Parathyroid adenoma (tissue), 2 donors: ENCODE results near the gene DCK.

ENCODE experiments used
- H2AFZ ChIP-seq: fragments of 300-600 bp; sonication (generic); one replicate; pipeline ENCODE4 v1.7.0; 2017; ENCODE audit warnings: antibody characterized with exemption, mild to moderate bottlenecking
- H3K27ac ChIP-seq: fragments of 300-600 bp; sonication (generic); one replicate; pipeline ENCODE4 v1.7.0; 2017
- H3K27me3 ChIP-seq: fragments of 300-600 bp; sonication (generic); one replicate; pipeline ENCODE4 v1.7.0; 2017; ENCODE audit warnings: low read length; ENCODE audit not compliant: control insufficient read depth, insufficient read depth
- H3K36me3 ChIP-seq: fragments of 300-600 bp; sonication (generic); one replicate; pipeline ENCODE4 v1.7.0; 2017; ENCODE audit warnings: low read length; ENCODE audit not compliant: control insufficient read depth, insufficient read depth
- H3K4me1 ChIP-seq: fragments of 300-600 bp; sonication (generic); one replicate; pipeline ENCODE4 v1.7.0; 2017; ENCODE audit warnings: control low read depth
- H3K4me2 ChIP-seq: fragments of 300-600 bp; sonication (generic); one replicate; pipeline ENCODE4 v1.7.0; 2017; ENCODE audit warnings: low read length
- H3K4me3 ChIP-seq: fragments of 300-600 bp; sonication (generic); one replicate; pipeline ENCODE4 v1.7.0; 2017; ENCODE audit warnings: low read depth, low read length
- H3K79me2 ChIP-seq: fragments of 300-600 bp; sonication (generic); one replicate; pipeline ENCODE4 v1.7.0; 2017; ENCODE audit warnings: control low read depth
- H3K9ac ChIP-seq: fragments of 300-600 bp; sonication (generic); one replicate; pipeline ENCODE4 v1.7.0; 2017; ENCODE audit warnings: mild to moderate bottlenecking
- H3K9me3 ChIP-seq: fragments of 300-600 bp; sonication (generic); one replicate; pipeline ENCODE4 v1.7.0; 2017; ENCODE audit warnings: low read length; ENCODE audit not compliant: control insufficient read depth
- CTCF ChIP-seq: fragments of 300-600 bp; sonication (generic); IDR thresholded peaks from one replicate; pipeline ENCODE4 v1.7.0; 2017; ENCODE audit warnings: antibody characterized with exemption, mild to moderate bottlenecking
- donor health status: primary hyperparathyroidism.

The DCK gene

GRCh38 chr4:70948665-70949260 is 44.7 kb upstream of the DCK start:
- Histone ChIP-seq H3K27ac (no peak overlapping the region), H2AFZ (no peak overlapping the region), H3K36me3 (no peaks in the 10 kb centered on the region), H3K9ac (no peak overlapping the region), H3K4me2 (no peak overlapping the region), H3K4me1 (no peaks in the 10 kb centered on the region), H3K27me3 (no peaks in the 10 kb centered on the region), H3K79me2 (no peaks in the 10 kb centered on the region), H3K9me3 (no peaks in the 10 kb centered on the region), H3K4me3 (no peak overlapping the region)
- no peak for TF ChIP-seq CTCF

- H3K4me2 ChIP-seq = no peak overlapping the region
- no peak for TF ChIP-seq CTCF
These were observed 39.4 kb upstream of the DCK start for GRCh38 chr4:70954032-70954431.

GRCh38 chr4:70956549-70957210 is 36.8 kb upstream of the DCK start:
- Histone ChIP-seq H3K9me3 (no peaks in the 10 kb centered on the region), H2AFZ (no peak overlapping the region), H3K36me3 (no peaks in the 10 kb centered on the region), H3K27ac (no peak overlapping the region), H3K9ac (no peak overlapping the region), H3K4me1 (no peaks in the 10 kb centered on the region), H3K79me2 (no peaks in the 10 kb centered on the region), H3K4me2 (no peak overlapping the region), H3K4me3 (no peak overlapping the region), H3K27me3 (no peaks in the 10 kb centered on the region)
- no peak for TF ChIP-seq CTCF

More at GRCh38 chr4:70954032-70954431, 39.4 kb upstream of the DCK start:
- Histone ChIP-seq H3K9me3 (no peaks in the 10 kb centered on the region), H3K4me3 (no peak overlapping the region), H2AFZ (no peak overlapping the region), H3K9ac (no peak overlapping the region), H3K27me3 (no peaks in the 10 kb centered on the region), H3K79me2 (no peaks in the 10 kb centered on the region), H3K4me1 (no peaks in the 10 kb centered on the region), H3K36me3 (no peaks in the 10 kb centered on the region), H3K27ac (no peak overlapping the region)

- Histone ChIP-seq H2AFZ (no peak overlapping the region), H3K27ac (no peak overlapping the region), H3K4me2 (no peak overlapping the region), H3K9me3 (no peaks in the 10 kb centered on the region), H3K79me2 (no peaks in the 10 kb centered on the region), H3K4me3 (no peak overlapping the region), H3K4me1 (no peaks in the 10 kb centered on the region), H3K9ac (no peak overlapping the region), H3K27me3 (no peaks in the 10 kb centered on the region), H3K36me3 (no peaks in the 10 kb centered on the region)
- TF ChIP-seq CTCF = no peak
These were observed 34.8 kb upstream of the DCK start for GRCh38 chr4:70958681-70959080.

- no peaks in the 10 kb centered on the region for H3K36me3 ChIP-seq
- no peak for TF ChIP-seq CTCF
- H3K4me2 ChIP-seq = no peak overlapping the region
- H3K27ac ChIP-seq = no peak overlapping the region
- H3K9me3 ChIP-seq = no peaks in the 10 kb centered on the region
- no peaks in the 10 kb centered on the region for H3K79me2 ChIP-seq
- no peaks in the 10 kb centered on the region for H3K4me1 ChIP-seq
- no peak overlapping the region for H3K9ac ChIP-seq
- H2AFZ ChIP-seq = no peak overlapping the region
- no peaks in the 10 kb centered on the region for H3K27me3 ChIP-seq
- no peak overlapping the region for H3K4me3 ChIP-seq
These were observed 24.4 kb upstream of the DCK start for GRCh38 chr4:70969076-70969475.
